ENCODE results near the gene DAGLA.

The DAGLA gene

GRCh38 chr11:61780581-61781162 lies 100.5 kb downstream of the DAGLA start:
- DNase-seq = no peak

DNA sequence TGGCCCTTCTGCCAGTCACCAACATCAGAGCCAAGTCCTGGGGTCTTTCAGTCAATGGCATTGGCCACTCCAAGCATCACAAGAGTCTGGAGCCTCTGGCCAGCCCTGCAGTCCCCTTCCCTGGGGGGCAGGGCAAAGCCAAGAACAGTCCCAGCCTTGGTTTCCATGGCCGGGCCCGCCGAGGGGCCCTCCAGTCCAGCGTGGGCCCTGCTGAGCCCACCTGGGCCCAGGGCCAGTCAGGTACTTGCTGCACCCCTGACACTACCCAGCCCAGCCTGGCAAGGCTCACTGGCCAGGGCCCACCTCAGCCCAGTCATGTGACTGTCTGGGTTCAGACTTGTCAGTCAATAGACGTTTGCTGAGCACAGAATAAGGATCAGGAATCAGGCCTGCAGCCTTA lies 101.4 kb downstream of the DAGLA start:
- no peak for DNase-seq

- DNase-seq = no peak
Observed at GRCh38 chr11:61782299-61782698, 102.1 kb downstream of the DAGLA start.

DNA sequence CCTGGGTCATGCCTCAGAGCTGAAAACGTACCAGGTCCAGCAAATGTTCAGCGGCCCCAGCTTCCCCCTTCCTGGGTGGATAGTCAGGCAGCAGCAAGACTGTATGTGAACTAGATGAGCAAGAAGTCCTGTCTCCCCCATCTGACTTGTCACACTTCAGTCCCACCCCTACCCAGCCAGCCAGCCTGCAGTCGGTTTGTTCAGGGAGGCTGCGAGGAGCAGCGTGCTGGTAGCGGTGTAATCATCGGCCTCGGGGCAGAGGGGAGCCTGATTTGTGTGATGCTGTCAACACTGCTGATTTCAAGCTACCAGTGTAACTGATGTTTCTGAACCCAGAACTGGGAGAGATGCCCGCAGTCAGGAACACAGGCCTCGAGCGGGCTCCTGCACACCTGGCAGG lies 102.7 kb downstream of the DAGLA start:
- no peak for DNase-seq

GRCh38 chr11:61783717-61784505 lies 103.7 kb downstream of the DAGLA start:
- no peak for DNase-seq

GRCh38 chr11:61784506-61784805 lies 104.3 kb downstream of the DAGLA start:
- DNase-seq = no peak

GRCh38 chr11:61785837-61786402 lies 105.7 kb downstream of the DAGLA start:
- no peak for DNase-seq

DNA sequence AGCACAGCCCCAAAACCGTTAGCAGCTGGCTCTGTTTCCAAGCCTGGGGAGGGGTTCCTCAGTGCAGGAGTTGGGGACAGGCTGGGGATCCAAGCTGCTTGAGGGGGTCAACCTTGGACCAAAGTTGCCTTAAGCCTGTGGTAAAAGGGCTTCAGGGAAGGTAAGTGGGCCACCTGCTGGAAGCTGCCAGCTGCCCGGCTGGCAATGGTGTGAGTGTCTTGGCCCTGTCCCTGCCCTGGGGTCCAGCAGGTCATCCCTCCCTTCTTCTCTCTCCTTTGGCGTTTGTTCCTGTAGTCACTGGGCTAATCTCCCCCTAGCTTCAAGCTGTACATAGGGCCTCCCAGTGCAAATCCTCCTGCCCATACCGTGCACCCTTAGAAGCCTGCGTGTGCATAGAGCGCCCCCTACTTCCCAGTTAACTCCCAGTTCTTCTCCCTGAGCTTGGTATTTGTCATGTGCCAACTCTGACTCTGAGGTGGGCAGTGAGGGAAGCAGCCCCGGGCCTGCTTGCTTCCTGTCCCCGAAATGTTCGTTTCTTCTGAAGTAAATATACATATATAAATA lies 107.8 kb downstream of the DAGLA start:
- DNase-seq = peak; percentile 24

GRCh38 chr11:61791737-61792309 lies 111.6 kb downstream of the DAGLA start:
- no peak for DNase-seq

- DNase-seq = peak; percentile 91
Observed at GRCh38 chr11:61792310-61793082, 112.3 kb downstream of the DAGLA start, which contains the start of the genes FEN1 and TMEM258. TSS of gene FEN1 (plus strand) at chr11:61792911. CDS start at chr11:61795362, 2,451 bp downstream. TSS of gene TMEM258 (minus strand) at chr11:61792599. CDS start at chr11:61792558, 41 bp downstream.

GRCh38 chr11:61793083-61793828 lies 113.1 kb downstream of the DAGLA start:
- DNase-seq = no peak

GRCh38 chr11:61793829-61794204 lies 113.6 kb downstream of the DAGLA start:
- DNase-seq = no peak

GRCh38 chr11:61794579-61794978 lies 114.4 kb downstream of the DAGLA start:
- DNase-seq = no peak

DNA sequence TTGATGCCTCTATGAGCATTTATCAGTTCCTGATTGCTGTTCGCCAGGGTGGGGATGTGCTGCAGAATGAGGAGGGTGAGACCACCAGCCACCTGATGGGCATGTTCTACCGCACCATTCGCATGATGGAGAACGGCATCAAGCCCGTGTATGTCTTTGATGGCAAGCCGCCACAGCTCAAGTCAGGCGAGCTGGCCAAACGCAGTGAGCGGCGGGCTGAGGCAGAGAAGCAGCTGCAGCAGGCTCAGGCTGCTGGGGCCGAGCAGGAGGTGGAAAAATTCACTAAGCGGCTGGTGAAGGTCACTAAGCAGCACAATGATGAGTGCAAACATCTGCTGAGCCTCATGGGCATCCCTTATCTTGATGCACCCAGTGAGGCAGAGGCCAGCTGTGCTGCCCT lies 115.3 kb downstream of the DAGLA start:
- no peak for DNase-seq

DNA sequence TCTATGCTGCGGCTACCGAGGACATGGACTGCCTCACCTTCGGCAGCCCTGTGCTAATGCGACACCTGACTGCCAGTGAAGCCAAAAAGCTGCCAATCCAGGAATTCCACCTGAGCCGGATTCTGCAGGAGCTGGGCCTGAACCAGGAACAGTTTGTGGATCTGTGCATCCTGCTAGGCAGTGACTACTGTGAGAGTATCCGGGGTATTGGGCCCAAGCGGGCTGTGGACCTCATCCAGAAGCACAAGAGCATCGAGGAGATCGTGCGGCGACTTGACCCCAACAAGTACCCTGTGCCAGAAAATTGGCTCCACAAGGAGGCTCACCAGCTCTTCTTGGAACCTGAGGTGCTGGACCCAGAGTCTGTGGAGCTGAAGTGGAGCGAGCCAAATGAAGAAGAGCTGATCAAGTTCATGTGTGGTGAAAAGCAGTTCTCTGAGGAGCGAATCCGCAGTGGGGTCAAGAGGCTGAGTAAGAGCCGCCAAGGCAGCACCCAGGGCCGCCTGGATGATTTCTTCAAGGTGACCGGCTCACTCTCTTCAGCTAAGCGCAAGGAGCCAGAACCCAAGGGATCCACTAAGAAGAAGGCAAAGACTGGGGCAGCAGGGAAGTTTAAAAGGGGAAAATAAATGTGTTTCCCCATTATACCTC lies 115.8 kb downstream of the DAGLA start:
- no peak for DNase-seq
